AG09309 (cell line): ENCODE measurements around the gene TMEM240.

Experiments
- DNase-seq: peaks from one replicate; pipeline ENCODE4 v3.0.0-alpha.2; 2010; ENCODE audit warnings: low read depth
- H3K4me3 ChIP-seq: 2 replicates; pipeline ENCODE4 v1.5.1; 2011; ENCODE audit warnings: mild to moderate bottlenecking, low read depth, low read length, moderate library complexity; ENCODE audit not compliant: control insufficient read depth
- TF ChIP-seq, protein P1 (sequence below): IDR thresholded peaks from 2 replicates; pipeline ENCODE4 v1.5.1; 2011; ENCODE audit warnings: mild to moderate bottlenecking, low read depth, low read length, inconsistent platforms; ENCODE audit not compliant: insufficient read depth, control insufficient read depth; ENCODE audit errors: missing control alignments

The TMEM240 gene

DNA sequence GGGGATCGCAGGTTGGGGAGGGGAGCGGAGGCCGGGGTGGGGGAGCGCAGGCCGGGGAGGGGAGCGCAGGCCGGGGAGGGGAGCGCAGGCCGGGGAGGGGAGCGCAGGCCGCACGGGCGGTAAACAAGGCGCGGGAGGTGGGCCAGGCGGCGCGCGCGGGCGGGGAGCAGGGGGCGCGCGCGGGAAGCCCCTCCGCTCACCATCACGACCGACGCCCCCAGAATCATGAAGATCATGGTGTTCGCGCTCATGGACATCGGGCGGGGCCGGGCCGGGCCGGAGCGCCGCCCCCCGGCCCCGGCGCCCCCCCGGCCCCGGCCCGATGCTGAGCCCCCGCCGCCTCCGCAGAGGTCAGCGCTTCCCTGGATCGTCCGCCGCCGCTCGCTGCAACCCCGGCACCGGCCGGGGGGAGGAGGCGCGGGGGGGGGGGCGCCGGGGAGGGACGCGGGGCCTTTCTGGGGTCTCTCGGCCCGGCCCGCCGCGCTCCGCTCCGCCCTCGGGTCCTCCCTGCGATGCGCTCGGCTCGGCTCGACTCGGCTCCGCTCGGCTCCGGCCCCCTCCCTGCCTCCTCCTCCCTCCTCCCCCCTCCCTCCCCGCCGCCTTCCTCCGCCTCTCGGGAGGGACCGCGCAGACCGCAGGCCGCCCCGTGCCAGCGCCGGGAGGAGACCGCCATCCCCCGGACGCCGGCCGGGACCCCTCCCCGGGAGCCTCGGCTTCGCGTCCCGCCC is at the start of gene TMEM240:
Gene TMEM240, minus strand, starts transcription at position 535 of the 728 bp plus-strand sequence. Its CDS starts 278 bp downstream, at position 257.
- peak; percentile 17 for DNase-seq
- TF ChIP-seq, protein P1, sequence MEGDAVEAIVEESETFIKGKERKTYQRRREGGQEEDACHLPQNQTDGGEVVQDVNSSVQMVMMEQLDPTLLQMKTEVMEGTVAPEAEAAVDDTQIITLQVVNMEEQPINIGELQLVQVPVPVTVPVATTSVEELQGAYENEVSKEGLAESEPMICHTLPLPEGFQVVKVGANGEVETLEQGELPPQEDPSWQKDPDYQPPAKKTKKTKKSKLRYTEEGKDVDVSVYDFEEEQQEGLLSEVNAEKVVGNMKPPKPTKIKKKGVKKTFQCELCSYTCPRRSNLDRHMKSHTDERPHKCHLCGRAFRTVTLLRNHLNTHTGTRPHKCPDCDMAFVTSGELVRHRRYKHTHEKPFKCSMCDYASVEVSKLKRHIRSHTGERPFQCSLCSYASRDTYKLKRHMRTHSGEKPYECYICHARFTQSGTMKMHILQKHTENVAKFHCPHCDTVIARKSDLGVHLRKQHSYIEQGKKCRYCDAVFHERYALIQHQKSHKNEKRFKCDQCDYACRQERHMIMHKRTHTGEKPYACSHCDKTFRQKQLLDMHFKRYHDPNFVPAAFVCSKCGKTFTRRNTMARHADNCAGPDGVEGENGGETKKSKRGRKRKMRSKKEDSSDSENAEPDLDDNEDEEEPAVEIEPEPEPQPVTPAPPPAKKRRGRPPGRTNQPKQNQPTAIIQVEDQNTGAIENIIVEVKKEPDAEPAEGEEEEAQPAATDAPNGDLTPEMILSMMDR: no peak
- H3K4me3 ChIP-seq: peak within 1 kb of the TSS; percentile 47

DNA sequence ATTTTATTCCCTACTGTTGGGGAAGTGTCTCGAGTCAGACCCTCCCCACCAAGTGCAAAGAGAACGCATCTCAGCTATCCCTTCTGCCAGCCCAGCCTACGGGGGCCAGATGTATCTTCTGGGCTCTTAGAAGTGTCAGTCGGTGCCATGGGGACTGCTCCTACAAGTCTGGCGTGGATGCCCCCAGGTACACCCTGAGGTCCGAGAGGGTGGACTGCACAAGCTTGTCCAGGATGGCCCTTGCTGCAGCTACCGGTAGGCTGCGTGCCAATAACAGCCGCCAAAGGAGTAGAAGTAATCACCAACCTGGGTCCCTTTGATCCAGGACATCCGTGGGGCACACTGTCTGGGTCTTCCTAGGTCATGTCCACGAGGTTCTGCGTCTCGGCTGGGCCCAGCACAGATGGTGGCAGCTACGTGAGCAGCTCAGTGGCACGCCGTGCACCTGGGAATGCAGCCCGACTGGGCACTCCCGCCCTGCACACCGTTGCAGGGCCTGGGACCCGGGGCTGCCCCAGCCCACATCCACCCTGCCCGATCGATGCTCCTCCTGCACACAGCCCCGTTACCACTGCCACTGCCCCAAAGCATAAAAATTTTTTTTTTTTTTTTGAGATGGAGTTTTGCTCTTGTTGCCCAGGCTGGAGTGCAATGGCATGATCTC is 43.1 kb upstream of the TMEM240 start:
- DNase-seq: no peak
- no peak overlapping the region for H3K4me3 ChIP-seq
- TF ChIP-seq, protein P1: no peak

GRCh38 chr1:1582585-1583346 is 42.3 kb upstream of the TMEM240 start:
- no peak for DNase-seq
- TF ChIP-seq, protein P1: no peak
- no peak overlapping the region for H3K4me3 ChIP-seq

DNA sequence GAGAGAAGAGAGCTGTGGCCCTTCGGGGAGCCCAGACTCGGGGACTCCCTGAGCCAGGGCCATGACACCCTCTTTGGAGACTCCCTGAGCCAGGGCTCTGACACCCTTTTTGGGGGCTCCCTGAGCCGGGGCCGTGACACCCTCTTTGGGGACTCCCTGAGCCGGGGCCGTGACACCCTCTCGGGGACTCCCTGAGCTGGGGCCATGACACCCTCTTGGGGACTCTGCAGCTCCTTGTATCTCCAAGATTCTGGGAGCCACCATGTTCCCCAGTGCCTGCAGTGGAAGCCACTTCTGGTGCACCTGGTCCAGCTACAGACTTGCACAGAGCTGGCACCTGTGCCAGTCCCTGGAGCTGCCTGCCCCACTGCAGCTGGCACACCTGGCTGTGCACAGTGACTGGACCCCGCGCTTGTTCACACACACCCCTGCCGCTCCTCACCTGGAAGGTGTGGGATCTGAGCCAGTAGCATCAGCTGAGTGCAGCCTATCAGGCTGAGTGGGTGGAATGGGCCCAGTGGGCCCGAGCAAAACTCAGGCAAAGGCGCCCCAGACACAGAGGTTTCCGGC is 38.0 kb upstream of the TMEM240 start:
- DNase-seq: no peak
- no peak overlapping the region for H3K4me3 ChIP-seq
- TF ChIP-seq, protein P1: no peak

DNA sequence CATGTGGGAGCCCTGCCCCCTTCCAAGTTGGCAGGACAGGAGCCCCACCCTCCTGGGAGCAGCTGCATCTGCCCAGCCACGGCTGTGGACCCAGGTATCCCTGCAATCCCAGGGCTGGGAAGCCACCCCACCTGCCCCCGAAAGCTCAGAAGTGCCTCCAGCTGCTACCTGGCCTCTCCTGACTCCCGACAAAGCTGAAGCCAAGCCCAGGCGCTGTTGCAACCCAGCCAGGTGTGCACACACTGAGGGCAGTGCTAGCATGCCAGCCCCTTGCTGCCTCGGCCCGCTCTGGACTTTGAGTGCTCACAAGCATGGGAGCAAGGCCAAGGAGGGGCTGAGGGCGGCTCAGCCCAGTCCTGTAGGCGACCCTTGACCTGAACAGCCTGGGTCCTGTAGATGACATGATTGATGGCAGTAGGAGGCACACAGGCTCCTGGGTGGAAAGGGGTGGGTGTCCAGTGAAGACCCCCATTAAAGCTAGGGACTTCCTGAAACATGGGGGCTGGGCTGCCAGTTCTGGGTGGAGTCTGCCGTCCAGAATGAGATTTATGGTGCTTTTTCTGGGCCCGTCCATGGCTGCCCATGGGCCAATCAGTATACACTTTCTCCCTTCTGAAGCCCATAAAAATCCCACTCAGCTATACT is 37.1 kb upstream of the TMEM240 start:
- no peak for DNase-seq
- TF ChIP-seq, protein P1: no peak
- H3K4me3 ChIP-seq: no peak overlapping the region
